ENCODE results near the gene CEP44.

- no peak for TF ChIP-seq CTCF (IDR thresholded peaks at IDR 0.05; ENCODE audit: low read depth, low read length)
- no peak for TF ChIP-seq POLR2A (IDR thresholded peaks at IDR 0.05; ENCODE audit: extremely low read depth, insufficient read length)
- no peak for TF ChIP-seq MAX (IDR thresholded peaks at IDR 0.05; ENCODE audit: low read depth, low read length)
Measured at GRCh38 chr4:174381440-174381800, 97.7 kb downstream of the CEP44 start.

Data from NB4 (cell line).